ENCODE results near the gene ALS2. TPM values are rescaled to one million over a fixed set of nuclear protein-coding genes. Genes with fewer than 3 reads are reported as not detected.

ALS2 gene
- total and polyA plus RNA-seq, 2 of the 8 experiments (the other 6 are each of a cell fraction or from before 2014, with no cell fraction given), result 12.1 to 34.5 TPM

DNA sequence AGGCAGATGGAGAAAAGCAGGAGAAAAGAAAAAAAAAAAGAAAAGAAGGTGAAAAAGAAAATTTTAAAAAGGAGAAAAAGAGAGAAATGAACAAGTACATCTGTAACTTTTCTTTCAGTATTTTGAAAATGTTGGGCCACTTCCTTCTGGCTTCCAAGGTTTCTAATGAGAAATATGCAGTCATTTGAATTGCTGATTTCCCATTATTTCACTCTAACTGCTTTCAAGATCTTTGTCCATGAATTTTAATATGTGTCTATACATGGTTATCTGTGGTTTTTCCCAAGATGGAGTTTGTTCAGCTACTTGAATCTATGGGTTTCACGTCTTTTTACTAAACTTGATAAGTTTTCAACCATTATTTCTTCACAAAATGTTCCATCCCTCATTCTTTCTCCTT, 68.0 kb downstream of the ALS2 start (continued):
- TF ChIP-seq GABPA (IDR thresholded peaks at IDR 0.05; ENCODE audit: borderline replicate concordance, insufficient read depth, low read length), result no peak
- no peak for TF ChIP-seq SIRT6 (IDR thresholded peaks at IDR 0.05; ENCODE audit: low read length)
- TF ChIP-seq PHF8 (conservative IDR thresholded peaks at IDR 0.05; ENCODE audit: low read depth, low read length), result no peak

All from H1 (cell line).